ENCODE measurements around the gene ZSWIM8.

DNA sequence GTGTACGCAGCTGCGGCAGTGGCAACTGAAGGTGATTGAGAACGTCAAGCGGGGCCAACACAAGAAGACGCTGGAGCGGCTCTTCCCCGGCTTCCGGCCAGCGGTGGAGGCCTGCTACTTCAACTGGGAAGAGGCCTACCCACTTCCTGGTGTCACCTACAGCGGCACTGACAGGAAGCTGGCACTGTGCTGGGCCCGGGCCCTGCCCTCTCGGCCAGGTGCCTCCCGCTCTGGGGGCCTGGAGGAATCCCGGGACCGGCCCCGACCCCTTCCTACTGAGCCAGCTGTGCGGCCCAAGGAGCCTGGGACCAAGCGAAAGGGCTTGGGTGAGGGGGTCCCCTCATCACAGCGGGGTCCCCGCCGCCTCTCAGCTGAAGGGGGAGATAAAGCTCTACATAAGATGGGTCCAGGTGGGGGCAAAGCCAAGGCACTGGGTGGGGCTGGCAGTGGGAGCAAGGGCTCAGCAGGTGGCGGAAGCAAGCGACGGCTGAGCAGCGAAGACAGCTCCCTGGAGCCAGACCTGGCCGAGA lies 6.5 kb downstream of the ZSWIM8 start:
- TF ChIP-seq HDGF (IDR thresholded peaks at IDR 0.05; ENCODE audit: borderline replicate concordance) (no peak), NFRKB (IDR thresholded peaks at IDR 0.05) (no peak), FOXA1 (IDR thresholded peaks at IDR 0.05) (no peak), TARDBP (IDR thresholded peaks at IDR 0.05) (no peak), SUZ12 (IDR thresholded peaks at IDR 0.05) (no peak), SP1 (IDR thresholded peaks at IDR 0.05) (no peak), BHLHE40 (IDR thresholded peaks at IDR 0.05; ENCODE audit: borderline replicate concordance) (no peak), FOXK2 (IDR thresholded peaks at IDR 0.05) (no peak), FOXM1 (IDR thresholded peaks at IDR 0.05; ENCODE audit: borderline replicate concordance) (no peak), ELF4 (IDR thresholded peaks at IDR 0.05) (no peak), LEF1 (IDR thresholded peaks at IDR 0.05; ENCODE audit: borderline replicate concordance) (no peak), CTBP1 (IDR thresholded peaks at IDR 0.05; ENCODE audit: borderline replicate concordance) (no peak)
- TF ChIP-seq, protein P1, sequence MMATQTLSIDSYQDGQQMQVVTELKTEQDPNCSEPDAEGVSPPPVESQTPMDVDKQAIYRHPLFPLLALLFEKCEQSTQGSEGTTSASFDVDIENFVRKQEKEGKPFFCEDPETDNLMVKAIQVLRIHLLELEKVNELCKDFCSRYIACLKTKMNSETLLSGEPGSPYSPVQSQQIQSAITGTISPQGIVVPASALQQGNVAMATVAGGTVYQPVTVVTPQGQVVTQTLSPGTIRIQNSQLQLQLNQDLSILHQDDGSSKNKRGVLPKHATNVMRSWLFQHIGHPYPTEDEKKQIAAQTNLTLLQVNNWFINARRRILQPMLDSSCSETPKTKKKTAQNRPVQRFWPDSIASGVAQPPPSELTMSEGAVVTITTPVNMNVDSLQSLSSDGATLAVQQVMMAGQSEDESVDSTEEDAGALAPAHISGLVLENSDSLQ (IDR thresholded peaks at IDR 0.05) = no peak

Data from HEK293T (cell line).